Activated CD8-positive, alpha-beta T cell treated with anti-CD3 and anti-CD28 coated beads for 36 hours (primary cell): ENCODE measurements around the gene ZFYVE19. TPM values are rescaled to one million over a fixed set of nuclear protein-coding genes. Genes with fewer than 3 reads are reported as not detected.

Source experiments
- ATAC-seq: fragments of 200-7000 bp; cut with Tn5 transposase; one replicate; pipeline ENCODE4 v1.10.0; 2021; ENCODE audit warnings: mild to moderate bottlenecking, moderate library complexity
- CTCF ChIA-PET: fragments of 350-600 bp; sonication (Branson Sonifier 250); formaldehyde crosslinking; loops from one replicate; lab custom pipeline; 2021; ENCODE audit warnings: antibody characterized with exemption; lab: Charles Lee
- POLR2A ChIA-PET: fragments of 350-600 bp; sonication (Branson Sonifier 250); formaldehyde crosslinking; loops from one replicate; lab custom pipeline; 2021; ENCODE audit warnings: antibody characterized with exemption; lab: Charles Lee
- DNase-seq: peaks from one replicate; pipeline ENCODE4 v3.0.0-alpha.2; 2020
- H3K27ac Mint-ChIP-seq: one replicate; pipeline ENCODE4 v1.8.0; 2021; ENCODE audit warnings: mild to moderate bottlenecking, mixed read lengths
- H3K27me3 Mint-ChIP-seq: one replicate; pipeline ENCODE4 v1.8.0; 2021; ENCODE audit warnings: mixed read lengths
- H3K36me3 Mint-ChIP-seq: one replicate; pipeline ENCODE4 v1.8.0; 2021; ENCODE audit warnings: low read depth, mixed read lengths
- H3K4me1 Mint-ChIP-seq: one replicate; pipeline ENCODE4 v1.8.0; 2021; ENCODE audit warnings: low read depth, mixed read lengths
- H3K4me3 Mint-ChIP-seq: one replicate; pipeline ENCODE4 v1.8.0; 2021; ENCODE audit warnings: mild to moderate bottlenecking, moderate library complexity, mixed read lengths
- H3K9me3 Mint-ChIP-seq: one replicate; pipeline ENCODE4 v1.8.0; 2021; ENCODE audit warnings: mixed read lengths
- CTCF ChIP-seq: fragments of 200-600 bp; IDR thresholded peaks from one replicate; pipeline ENCODE4 v1.8.0; 2022; ENCODE audit warnings: antibody characterized with exemption, mild to moderate bottlenecking
- intact Hi-C: fragments of 100-400 bp; cut with micrococcal nuclease; formaldehyde crosslinking; loops from one replicate; pipeline ENCODE4 v1.10.0; 2022
- total RNA-seq, 2 experiments: library from RNA; stranded (reverse); gene quantifications; one replicate each; pipeline ENCODE4 v1.2.3, GENCODE V29; 2021

ZFYVE19 gene
- total RNA-seq, 2 experiments from 2014 or later, result 20.1 to 22.7 TPM

- intact Hi-C loops, result no loop called here
- POLR2A ChIA-PET, result no interaction called here
- H3K4me3 Mint-ChIP-seq, result no peak overlapping the region
- no peaks in the 10 kb centered on the region for H3K4me1 Mint-ChIP-seq
- H3K36me3 Mint-ChIP-seq, result no peaks in the 10 kb centered on the region
- CTCF ChIA-PET, result interaction anchor here (1.4 kb wide), 2 partner anchors 22 to 128 kb away, joined by 3 to 6 read pairs; no protein-coding TSS in a partner anchor
- no peaks in the 10 kb centered on the region for H3K9me3 Mint-ChIP-seq
- no peak for TF ChIP-seq CTCF
- no peaks in the 10 kb centered on the region for H3K27me3 Mint-ChIP-seq
- DNase-seq, result no peak
- ATAC-seq, result no peak
- H3K27ac Mint-ChIP-seq, result no peak overlapping the region
These were observed 29.1 kb downstream of the ZFYVE19 start for GRCh38 chr15:40836020-40836419.

- intact Hi-C loops, result no loop called here
- Mint-ChIP-seq H3K4me3 (no peak overlapping the region), H3K27ac (no peak overlapping the region), H3K27me3 (peaks cover 6% of the 10 kb centered on the region), H3K36me3 (no peaks in the 10 kb centered on the region), H3K4me1 (no peaks in the 10 kb centered on the region), H3K9me3 (no peaks in the 10 kb centered on the region)
- ChIA-PET POLR2A (no interaction called here), CTCF (interaction anchor here (1.0 to 2.7 kb wide), 2 partner anchors 20 to 56 kb away, joined by 3 to 24 read pairs; no protein-coding TSS in a partner anchor)
- ATAC-seq, result no peak
- no peak for DNase-seq
- no peak for TF ChIP-seq CTCF
These were observed 31.9 kb downstream of the ZFYVE19 start for GRCh38 chr15:40838756-40839155.

- Mint-ChIP-seq H3K27ac (no peak overlapping the region), H3K36me3 (peaks cover 2% of the 10 kb centered on the region), H3K4me1 (peaks cover 4% of the 10 kb centered on the region), H3K4me3 (no peak overlapping the region), H3K9me3 (no peaks in the 10 kb centered on the region), H3K27me3 (peaks cover 16% of the 10 kb centered on the region)
- ChIA-PET CTCF (interaction anchor here (1.5 to 1.8 kb wide), 2 partner anchors 16 to 53 kb away, joined by 3 to 4 read pairs; partner anchors contain the start of gene VPS18), POLR2A (no interaction called here)
- TF ChIP-seq CTCF, result no peak
- DNase-seq (no peak), ATAC-seq (no peak)
- intact Hi-C loops, result no loop called here
These were observed 34.9 kb downstream of the ZFYVE19 start for GRCh38 chr15:40841741-40842140.

GRCh38 chr15:40843261-40843884 is 36.5 kb downstream of the ZFYVE19 start:
- CTCF ChIA-PET, result interaction anchor here (1.0 to 6.3 kb wide), 11 partner anchors 12 to 164 kb away, joined by 3 to 65 read pairs (median 4); partner anchors contain the start of genes C15orf62, RHOV and VPS18

More at GRCh38 chr15:40843261-40843884, 36.5 kb downstream of the ZFYVE19 start:
- Mint-ChIP-seq H3K4me1 (peaks cover 11% of the 10 kb centered on the region), H3K9me3 (no peaks in the 10 kb centered on the region), H3K36me3 (peaks cover 2% of the 10 kb centered on the region), H3K27me3 (peaks cover 16% of the 10 kb centered on the region), H3K27ac (no peak overlapping the region), H3K4me3 (peak overlapping the region; percentile 65)
- POLR2A ChIA-PET, result interaction anchor here (0.8 to 2.9 kb wide), 4 partner anchors 11 to 140 kb away, joined by 3 to 8 read pairs (median 4); no protein-coding TSS in a partner anchor
- intact Hi-C loops, result no loop called here
- no peak for DNase-seq
- ATAC-seq, result no peak
- no peak for TF ChIP-seq CTCF
